Osteocyte (in vitro differentiated cells): ENCODE data around the gene ARHGEF37. TPM values are rescaled to one million over a fixed set of nuclear protein-coding genes. Genes with fewer than 3 reads are reported as not detected.
"Not testable (repeated sequence)": the region's sequence is repeated elsewhere in the genome, so short reads cannot be mapped to it uniquely, and the experiment has no call there.

Experiments
- DNase-seq: peaks from one replicate; pipeline ENCODE4 v3.0.0; 2021; ENCODE audit warnings: mixed read lengths; ENCODE audit not compliant: unreplicated experiment; ENCODE audit errors: extremely low spot score
- H3K27ac Mint-ChIP-seq: one replicate; pipeline ENCODE4 v1.8.0; 2021; ENCODE audit warnings: mild to moderate bottlenecking, mixed read lengths; ENCODE audit not compliant: unreplicated experiment
- H3K27me3 Mint-ChIP-seq: one replicate; pipeline ENCODE4 v1.8.0; 2021; ENCODE audit warnings: mixed read lengths; ENCODE audit not compliant: unreplicated experiment
- H3K36me3 Mint-ChIP-seq: one replicate; pipeline ENCODE4 v1.8.0; 2021; ENCODE audit warnings: mixed read lengths; ENCODE audit not compliant: unreplicated experiment
- H3K4me1 Mint-ChIP-seq: one replicate; pipeline ENCODE4 v1.8.0; 2021; ENCODE audit warnings: mixed read lengths; ENCODE audit not compliant: unreplicated experiment
- H3K4me3 Mint-ChIP-seq: one replicate; pipeline ENCODE4 v1.8.0; 2021; ENCODE audit warnings: mild to moderate bottlenecking, moderate library complexity, mixed read lengths; ENCODE audit not compliant: unreplicated experiment
- H3K9me3 Mint-ChIP-seq: one replicate; pipeline ENCODE4 v1.8.0; 2021; ENCODE audit warnings: mixed read lengths; ENCODE audit not compliant: unreplicated experiment
- CTCF ChIP-seq: fragments of 200-600 bp; sonication (generic); IDR thresholded peaks from 2 replicates; pipeline ENCODE4 v1.5.0; 2021; ENCODE audit warnings: antibody characterized with exemption, mild to moderate bottlenecking, moderate library complexity
- total RNA-seq: library from RNA; stranded (reverse); gene quantifications from 2 replicates; pipeline ENCODE4 v1.2.1, GENCODE V29; 2021

Gene ARHGEF37
- total RNA-seq, 1 donor from 2014 or later, result 8.9 TPM

DNA sequence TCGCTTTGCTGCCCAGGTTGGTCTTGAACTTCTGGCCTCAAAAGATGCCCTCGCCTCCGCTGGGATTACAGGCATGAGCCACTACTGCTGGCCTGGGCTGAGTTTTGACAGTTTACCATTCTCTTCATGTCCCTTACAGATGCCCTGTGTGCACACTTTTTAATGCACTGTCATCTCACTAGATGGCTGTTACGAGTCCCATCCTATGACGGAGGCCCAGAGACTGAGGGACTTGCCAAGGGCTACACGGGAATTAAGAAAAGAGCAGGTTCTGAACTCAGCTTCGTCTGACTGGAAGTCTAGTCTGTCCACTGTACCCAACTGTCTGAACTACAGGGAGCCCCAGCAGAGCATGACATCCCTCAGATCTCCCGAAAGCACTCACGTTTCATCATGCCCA, 63.9 kb downstream of the ARHGEF37 start:
- Mint-ChIP-seq H3K27me3 (peaks cover 6% of the 10 kb centered on the region), H3K27ac (no peak overlapping the region), H3K4me1 (peaks cover 12% of the 10 kb centered on the region), H3K36me3 (no peaks in the 10 kb centered on the region), H3K9me3 (no peaks in the 10 kb centered on the region), H3K4me3 (no peak overlapping the region)
- no peak for TF ChIP-seq CTCF
- DNase-seq, result no peak

DNA sequence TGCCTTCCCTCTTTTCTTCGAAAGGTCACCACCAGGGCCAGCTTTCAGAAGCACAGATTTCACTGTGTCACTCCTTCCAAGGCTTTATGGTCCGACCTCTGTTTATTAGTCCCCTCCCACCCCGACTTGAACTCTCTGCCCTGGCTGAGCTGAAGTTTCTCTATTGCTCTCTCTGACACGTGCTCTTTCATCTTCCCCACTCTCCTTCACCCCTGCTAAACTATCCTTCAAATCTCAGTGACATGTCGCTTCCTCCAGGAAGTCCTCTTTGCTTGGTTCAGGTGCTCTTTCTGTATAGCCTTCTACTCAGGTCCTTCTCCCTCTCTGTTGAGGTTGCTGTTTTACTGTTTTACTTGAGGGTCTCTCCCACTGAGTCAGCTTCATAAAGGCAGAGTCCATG, 64.4 kb downstream of the ARHGEF37 start:
- no peaks in the 10 kb centered on the region for H3K9me3 Mint-ChIP-seq
- no peak for DNase-seq
- no peak overlapping the region for H3K27ac Mint-ChIP-seq
- no peaks in the 10 kb centered on the region for H3K36me3 Mint-ChIP-seq
- H3K27me3 Mint-ChIP-seq, result peaks cover 6% of the 10 kb centered on the region
- H3K4me3 Mint-ChIP-seq, result no peak overlapping the region
- TF ChIP-seq CTCF, result no peak
- H3K4me1 Mint-ChIP-seq, result peaks cover 9% of the 10 kb centered on the region

DNA sequence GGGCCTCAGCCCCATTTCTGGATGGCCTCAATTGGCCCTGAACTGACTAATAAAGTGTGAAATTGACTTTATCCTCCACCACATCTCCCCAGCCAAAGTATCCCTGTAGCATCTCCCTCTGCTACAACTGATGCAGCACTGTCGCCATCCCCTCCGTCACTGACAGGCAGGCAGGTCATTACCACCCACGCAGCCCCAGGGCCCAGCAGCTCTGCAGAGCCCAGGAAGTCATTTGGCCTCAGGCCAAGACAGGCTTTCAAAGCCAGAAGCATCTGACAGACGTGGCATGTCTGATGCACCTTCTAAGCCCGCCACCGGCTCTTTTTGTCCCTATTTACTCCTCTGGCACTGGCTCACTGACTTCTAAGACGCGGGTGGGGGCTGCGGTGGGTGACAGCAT, 65.3 kb downstream of the ARHGEF37 start:
- H3K9me3 Mint-ChIP-seq, result no peaks in the 10 kb centered on the region
- H3K36me3 Mint-ChIP-seq, result no peaks in the 10 kb centered on the region
- TF ChIP-seq CTCF, result no peak
- DNase-seq, result no peak
- no peak overlapping the region for H3K27ac Mint-ChIP-seq
- peaks cover 2% of the 10 kb centered on the region for H3K4me1 Mint-ChIP-seq
- H3K27me3 Mint-ChIP-seq, result peaks cover 6% of the 10 kb centered on the region
- H3K4me3 Mint-ChIP-seq, result no peak overlapping the region

- H3K9me3 Mint-ChIP-seq, result no peaks in the 10 kb centered on the region
- no peak for DNase-seq
Measured at GRCh38 chr5:149647334-149647733, 66.0 kb downstream of the ARHGEF37 start.

GRCh38 chr5:149648464-149649393, 67.4 kb downstream of the ARHGEF37 start:
- not testable (repeated sequence) for H3K9me3 Mint-ChIP-seq, H3K4me3 Mint-ChIP-seq, H3K27ac Mint-ChIP-seq, H3K36me3 Mint-ChIP-seq, DNase-seq, H3K4me1 Mint-ChIP-seq
- H3K27me3 Mint-ChIP-seq, result peaks cover 10% of the 10 kb centered on the region

More at GRCh38 chr5:149647334-149647733, 66.0 kb downstream of the ARHGEF37 start:
- Mint-ChIP-seq H3K36me3 (no peaks in the 10 kb centered on the region), H3K4me1 (peaks cover 2% of the 10 kb centered on the region), H3K4me3 (no peak overlapping the region), H3K27me3 (peaks cover 6% of the 10 kb centered on the region), H3K27ac (no peak overlapping the region)
- TF ChIP-seq CTCF, result no peak

DNA sequence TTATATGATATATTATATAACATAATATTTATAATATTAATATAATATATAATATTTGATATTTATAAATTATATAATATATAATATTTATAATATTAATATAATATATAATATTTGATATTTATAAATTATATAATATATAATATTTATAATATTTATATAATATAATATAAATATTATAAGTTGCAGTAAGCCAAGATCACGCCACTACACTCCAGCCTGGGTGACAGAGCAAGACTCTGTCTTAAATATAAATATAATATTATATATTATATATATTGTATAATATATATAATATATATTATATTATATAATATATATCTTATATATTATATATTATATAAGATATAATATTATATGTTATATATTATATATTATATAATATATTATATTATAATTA, 68.4 kb downstream of the ARHGEF37 start:
- not testable (repeated sequence) for H3K4me3 Mint-ChIP-seq, DNase-seq, H3K36me3 Mint-ChIP-seq, H3K4me1 Mint-ChIP-seq, H3K27ac Mint-ChIP-seq, H3K9me3 Mint-ChIP-seq
- H3K27me3 Mint-ChIP-seq, result peaks cover 13% of the 10 kb centered on the region
